Gastroesophageal sphincter (tissue), 3 donors: ENCODE data around the gene DLGAP5.

ENCODE experiments used
- POLR2AphosphoS5 ChIP-seq: sonication (generic); formaldehyde crosslinking; IDR thresholded peaks from one replicate; pipeline ENCODE4 v1.6.1; 2017; ENCODE audit warnings: antibody characterized with exemption
- TF ChIP-seq, protein P1 (sequence below), 4 experiments: fragments of 200-600 bp in 2 of 4; fragments of 450-650 bp in 2 of 4; sonication (generic) in 1 of 4; IDR thresholded peaks; one replicate each; pipeline ENCODE4 v1.5.1; 2017 to 2019; ENCODE audit warnings: antibody characterized with exemption in 4 of 4, mild to moderate bottlenecking in 2 of 4, moderate library complexity in 2 of 4

DNA sequence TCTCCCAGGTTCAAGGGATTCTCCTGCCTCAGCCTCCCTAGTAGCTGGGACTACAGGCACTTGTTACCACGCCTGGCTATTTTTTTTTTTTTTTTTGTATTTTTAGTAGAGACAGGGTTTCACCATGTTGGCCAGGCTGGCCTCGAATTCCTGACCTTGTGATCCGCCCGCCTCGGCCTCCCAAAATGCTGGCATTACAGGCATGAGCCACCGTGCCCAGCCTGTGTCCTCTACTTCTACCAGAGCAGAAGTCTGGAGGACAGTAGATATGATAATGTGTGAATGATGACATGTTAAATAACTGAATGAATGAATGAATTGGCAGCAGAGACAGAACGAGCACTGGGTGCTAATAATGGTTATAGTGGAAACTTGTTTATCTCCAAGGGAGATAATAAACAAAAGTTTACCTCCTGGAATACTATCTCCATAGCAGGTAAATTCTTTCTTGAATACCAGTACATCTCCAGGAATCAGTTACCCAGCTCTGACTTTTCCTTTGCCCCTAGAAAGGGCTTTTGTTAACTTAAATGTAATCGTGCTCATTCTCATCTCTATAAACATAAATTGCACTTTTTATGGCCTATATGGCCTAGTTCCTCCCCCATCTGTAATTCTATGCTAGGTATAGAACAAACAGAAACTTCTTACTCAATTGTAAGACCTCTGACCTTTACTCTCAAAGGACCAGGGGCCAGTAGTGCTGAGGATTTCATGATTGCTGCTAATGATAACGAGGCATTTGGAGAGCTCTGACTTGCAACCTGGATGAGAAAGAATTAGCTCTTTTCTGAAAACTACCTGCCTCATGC is 69.6 kb downstream of the DLGAP5 start:
- TF ChIP-seq POLR2AphosphoS5 = no peak
- TF ChIP-seq, protein P1, sequence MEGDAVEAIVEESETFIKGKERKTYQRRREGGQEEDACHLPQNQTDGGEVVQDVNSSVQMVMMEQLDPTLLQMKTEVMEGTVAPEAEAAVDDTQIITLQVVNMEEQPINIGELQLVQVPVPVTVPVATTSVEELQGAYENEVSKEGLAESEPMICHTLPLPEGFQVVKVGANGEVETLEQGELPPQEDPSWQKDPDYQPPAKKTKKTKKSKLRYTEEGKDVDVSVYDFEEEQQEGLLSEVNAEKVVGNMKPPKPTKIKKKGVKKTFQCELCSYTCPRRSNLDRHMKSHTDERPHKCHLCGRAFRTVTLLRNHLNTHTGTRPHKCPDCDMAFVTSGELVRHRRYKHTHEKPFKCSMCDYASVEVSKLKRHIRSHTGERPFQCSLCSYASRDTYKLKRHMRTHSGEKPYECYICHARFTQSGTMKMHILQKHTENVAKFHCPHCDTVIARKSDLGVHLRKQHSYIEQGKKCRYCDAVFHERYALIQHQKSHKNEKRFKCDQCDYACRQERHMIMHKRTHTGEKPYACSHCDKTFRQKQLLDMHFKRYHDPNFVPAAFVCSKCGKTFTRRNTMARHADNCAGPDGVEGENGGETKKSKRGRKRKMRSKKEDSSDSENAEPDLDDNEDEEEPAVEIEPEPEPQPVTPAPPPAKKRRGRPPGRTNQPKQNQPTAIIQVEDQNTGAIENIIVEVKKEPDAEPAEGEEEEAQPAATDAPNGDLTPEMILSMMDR (IDR thresholded peaks at IDR 0.05) = no peak
